HG03378 (cell line): ENCODE measurements around the gene CSMD2.

Experiments used
- ATAC-seq: cut with Tn5 transposase; IDR thresholded peaks from one replicate; pipeline ENCODE4 v1.9.1; 2021; ENCODE audit warnings: mild to moderate bottlenecking, moderate library complexity; ENCODE audit not compliant: unreplicated experiment

Gene CSMD2

DNA sequence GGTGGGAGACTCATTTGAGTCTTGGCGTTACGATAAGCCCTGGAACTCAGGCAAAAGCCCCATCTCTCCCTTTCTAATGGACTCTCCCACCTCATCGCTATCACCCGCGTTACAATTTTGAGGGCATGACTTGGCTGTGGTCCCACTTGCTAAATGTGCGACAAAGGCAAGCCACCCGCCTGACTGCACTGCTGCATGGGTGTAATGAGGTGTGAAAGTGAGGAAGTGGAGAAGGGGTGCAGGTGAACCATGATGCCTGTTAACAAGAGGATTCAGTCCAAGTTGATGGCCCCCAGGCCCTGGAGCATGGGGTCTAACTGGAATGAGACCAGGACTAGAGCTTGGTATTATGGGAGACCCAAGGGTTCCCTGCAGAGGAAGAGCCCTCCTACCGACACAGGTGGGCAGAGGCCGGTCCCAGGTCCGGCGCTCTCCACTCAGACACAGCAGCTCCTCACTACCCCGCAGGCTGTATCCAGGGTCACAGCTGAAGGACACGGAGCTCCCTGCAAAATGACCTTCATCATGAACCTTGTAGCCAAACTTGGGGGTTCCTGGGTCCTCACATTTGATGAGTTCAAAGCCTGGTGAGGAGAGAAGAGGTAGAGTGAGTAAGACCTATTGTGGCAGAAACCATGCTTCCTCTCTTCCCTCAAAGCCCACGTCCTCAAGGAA is 466.5 kb downstream of the CSMD2 start:
- no peak for ATAC-seq

DNA sequence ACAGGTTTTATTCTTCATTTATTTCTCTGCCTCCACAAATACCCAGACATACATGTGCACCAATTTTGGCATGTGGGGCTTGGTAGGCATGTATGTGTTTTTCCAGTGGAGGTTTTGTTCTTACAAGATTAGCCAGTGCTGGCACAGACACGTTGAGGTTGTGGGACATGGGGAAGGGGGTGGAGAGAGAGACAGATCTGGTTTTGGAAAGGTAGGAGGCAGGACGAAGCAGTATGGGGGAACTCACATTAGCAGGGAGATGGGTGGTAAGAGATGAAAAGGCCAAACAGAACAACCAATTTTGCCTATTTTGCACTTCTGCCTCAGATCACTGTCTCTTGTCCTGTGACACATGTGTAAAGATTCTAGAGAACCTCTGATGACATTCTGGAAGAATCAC is 467.2 kb downstream of the CSMD2 start:
- ATAC-seq: no peak

DNA sequence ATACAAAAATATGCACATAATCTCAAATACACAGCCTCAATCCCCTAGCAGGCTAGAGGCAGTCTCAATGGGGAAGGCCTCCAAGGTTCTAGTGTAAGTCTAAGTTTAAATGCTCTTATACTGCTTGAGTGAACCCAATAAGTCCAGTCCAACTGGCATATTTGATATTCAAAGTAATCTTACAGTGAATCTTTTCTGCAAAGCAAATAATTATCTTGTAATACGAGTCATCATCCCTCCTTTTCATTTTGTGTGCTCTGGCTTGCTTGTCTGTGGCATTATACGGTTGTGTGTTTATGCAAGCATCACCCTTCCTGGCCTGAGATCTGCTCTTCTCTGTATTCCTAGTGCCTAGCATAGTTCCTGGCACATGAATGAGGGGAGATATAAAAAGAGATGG is 468.1 kb downstream of the CSMD2 start:
- ATAC-seq: no peak

DNA sequence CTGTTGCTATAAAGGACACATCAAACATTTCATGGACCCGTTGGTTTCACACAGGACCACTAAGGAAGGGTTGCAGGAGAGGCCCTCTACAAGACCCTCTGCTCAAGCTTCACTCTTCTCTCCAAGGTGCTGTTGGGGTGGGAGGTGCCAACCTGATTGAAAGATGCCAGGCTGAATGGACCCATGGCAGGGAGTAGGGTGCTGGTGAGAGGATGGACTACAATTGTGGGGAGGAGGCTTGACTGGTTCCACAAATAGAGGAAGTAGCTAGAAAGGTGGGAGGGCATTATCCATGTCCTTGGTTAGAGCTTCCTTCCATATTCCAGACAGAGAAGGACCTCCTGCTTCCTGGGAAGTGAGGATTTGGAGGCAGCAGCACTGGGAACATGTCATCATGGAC is 468.7 kb downstream of the CSMD2 start:
- ATAC-seq: no peak

DNA sequence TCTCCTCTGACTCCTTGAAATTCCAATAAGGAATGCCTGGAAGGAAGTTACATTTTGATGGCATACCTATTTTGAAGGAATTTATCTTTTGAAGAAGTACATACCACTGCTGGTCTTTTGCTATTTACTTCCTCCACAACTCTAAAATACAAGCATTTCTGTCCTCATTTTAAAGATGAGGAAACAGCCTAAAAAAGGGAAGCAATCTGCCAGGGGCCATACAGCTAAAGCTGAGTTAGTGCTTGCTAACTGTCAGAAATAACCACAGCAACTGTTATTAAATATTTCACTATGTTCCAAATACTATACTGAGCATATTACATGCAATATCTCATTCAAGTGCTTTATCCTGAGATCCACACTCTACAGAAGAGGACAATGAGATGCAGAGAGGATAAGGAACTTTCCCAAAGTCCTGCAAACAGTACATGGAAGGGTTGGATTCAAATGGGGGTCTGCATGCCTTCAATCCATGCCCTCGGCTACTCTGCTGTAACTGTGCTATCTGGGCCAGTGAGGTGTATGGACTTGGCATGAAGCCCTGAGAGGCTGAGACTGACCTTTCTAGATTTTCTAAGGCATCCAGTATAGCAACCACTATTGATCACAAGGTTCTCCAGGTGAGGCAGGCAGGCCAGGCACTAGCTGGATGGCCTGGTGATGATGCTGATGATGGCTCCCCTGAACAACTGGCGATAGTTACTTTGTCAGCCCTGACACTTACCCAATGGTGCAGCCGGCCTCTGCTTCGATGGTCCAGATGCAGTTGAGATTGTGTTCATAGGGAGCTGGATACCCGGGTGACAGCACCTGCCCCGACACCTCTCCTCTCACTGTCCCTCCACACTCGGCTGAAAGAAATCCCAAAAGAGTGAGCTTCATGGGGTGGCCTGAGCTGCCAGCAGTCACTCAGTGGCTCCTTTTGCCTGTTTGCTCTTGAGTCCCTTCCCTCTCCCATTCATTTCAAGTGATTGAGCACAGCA is 472.5 kb downstream of the CSMD2 start:
- no peak for ATAC-seq

DNA sequence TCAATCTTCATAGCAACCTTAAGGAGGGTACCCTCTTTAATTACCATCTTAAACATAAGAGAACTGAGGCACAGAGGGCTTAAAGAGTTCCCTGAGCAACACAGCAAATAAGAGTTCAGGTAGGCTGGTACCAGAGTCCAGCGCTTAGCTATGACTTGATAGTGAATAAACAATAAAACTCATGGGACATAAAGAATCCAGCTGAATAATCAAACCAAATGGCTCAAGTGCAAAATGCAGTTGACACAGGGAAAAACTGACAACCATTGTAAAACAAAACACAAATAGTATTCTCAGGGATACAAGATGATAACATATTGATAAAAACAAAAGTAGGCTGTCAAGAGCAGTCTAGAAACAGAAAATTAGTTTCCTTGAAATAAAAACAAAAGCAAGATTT is 478.0 kb downstream of the CSMD2 start:
- no peak for ATAC-seq

DNA sequence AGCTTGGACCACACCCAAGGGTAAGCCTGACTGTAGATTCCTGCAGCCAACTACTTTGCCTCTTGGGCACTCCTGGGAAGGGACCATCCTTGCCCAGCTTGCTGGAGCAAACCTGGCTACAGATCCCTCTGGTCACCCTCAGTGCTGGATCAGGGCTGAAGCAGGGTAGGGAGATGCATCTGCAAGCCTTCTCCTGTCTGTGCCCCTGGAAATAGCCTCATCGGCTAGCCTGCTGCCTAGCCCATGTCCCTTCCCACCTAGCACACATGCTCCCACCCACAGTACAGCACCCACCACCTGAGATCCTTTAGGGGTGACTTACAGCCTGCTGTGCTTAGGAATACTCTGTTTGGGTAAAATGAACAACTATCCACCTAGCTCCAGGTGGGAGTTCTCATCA is 478.5 kb downstream of the CSMD2 start:
- ATAC-seq: no peak

DNA sequence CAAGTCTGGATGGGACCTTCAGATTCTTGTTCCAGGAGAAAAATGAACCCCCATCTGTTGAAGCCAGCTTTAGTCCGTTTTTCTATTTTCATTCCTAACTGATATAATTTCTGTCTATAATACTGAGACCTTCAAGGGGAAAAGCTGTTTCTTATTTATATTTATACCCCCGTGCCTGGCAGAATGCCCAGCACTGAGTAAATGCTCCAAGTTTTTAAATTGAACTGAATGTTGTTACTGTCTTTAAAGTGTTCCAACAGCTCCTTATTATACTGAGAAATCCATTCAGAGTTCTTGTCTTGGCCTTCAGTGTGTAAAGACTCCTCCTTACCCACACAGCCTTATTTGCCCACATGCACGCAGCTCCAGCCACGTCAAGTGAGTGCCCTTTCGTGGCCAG is 479.8 kb downstream of the CSMD2 start:
- no peak for ATAC-seq

DNA sequence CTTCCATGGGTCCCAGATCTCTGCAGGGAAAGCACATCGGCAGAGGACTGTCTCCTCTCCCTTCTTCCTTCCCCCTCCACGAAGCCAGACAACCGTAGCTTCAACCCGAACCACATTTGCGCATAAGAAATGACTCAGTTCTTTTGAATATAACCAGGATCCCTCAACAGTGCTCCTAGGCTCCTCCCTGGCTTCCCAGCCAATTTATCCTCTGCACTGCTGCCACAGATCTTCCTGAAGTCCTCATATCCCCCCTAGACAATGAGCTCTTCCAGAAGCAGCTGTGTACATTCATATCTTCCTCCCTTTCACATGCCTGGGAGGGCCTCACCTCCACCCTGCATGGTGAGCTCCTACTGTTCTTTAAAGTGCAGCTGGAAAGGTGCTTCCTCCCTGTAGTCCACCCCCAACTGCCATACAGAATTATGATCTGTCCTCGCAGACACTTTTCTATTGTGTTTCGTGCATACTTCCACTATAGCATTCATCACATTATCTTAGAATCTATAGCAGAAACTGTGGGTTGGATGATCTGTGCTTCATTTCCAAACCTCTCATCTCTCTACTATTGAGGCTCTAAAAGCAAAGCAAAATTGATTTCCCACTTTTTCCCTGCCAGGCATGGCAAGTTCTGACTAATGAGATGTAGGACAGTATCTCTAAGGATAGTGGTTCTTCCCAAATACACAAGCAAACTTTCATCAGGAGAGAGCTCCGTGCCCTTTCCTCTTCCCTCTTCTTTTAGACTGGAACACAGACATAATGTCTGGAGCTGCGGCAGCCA is 480.4 kb downstream of the CSMD2 start:
- ATAC-seq: no peak

DNA sequence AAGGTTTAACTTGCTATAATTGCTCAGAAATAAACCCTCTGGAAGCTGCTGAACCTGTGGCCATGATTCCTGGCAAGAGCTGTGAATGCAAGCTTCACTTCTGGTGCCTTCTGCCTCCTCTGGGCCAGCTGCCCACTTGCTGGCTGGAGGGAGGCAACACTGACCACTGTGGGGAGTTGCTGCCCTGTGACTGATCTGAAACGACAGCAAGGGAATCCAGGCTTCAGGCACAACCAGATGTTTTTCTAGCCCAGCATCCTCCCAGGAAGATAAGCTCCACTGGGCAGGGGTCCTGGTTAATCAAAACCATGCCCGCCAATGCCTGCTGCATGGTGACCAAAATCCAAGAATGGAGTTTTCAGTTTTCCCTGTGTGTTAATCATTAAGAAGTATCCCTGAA is 481.1 kb downstream of the CSMD2 start:
- ATAC-seq: no peak

DNA sequence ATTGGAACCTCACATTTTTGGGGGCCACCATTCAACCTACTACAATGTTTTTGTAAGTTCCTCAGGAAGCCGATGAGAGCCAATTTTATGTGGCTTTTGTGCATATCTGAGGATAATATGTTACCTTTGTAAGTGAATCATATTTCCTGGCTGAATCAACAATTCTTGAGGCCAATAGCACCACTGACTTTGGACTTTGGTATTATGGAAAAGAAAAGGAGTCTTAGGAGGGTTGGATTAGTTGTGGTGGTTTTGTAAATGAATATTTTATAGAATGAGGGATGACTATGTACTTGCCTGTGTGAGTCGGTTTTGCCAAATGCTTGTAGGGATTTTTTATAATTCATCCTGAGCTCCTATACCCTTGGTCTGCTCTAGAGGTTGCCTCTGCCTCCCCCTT is 482.7 kb downstream of the CSMD2 start:
- ATAC-seq: no peak

DNA sequence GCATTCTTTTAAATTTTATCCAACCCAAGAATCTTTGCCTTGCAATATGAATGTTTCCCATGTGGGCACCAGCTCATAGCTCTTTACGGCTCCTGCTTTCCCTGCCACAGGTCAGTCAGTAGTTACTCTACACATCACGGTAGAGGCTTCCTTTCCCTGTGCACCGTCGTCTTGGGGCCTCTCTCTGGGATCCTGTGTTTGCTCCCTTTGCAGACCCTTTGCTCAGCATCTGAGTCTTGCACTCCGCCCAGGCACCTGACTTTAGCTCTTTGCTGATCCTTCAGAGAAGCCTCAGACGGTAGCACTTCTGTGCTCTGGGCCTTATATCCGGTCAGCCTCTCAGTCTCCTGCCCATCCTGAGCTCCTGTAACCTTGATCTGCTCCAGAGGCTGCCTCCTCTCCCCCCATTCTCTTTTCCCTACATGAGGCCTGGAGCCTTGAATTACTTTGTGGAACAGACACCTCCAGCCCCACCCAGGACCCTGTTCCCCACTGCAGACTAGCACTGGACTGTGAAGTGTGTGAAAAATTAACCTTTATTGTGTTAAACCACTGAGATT is 484.7 kb downstream of the CSMD2 start:
- no peak for ATAC-seq

DNA sequence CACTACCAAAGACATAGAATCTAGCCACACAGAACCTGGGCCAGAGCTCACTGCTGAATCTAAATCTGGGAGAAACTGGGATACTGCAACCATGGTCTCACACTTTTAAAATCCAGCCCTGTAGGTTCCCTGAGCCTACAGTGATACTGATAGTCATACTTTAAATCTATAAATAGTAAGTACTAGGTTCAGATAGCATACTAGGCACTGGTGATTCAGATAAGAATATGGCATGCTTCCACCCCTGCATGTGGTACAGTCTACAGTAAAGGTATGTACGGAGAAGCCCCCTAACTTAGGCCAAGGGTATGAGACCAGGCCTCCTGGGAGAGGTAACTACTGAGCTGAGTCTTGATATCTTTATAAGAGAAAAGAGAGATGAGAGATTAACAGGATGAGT is 494.5 kb downstream of the CSMD2 start:
- no peak for ATAC-seq

DNA sequence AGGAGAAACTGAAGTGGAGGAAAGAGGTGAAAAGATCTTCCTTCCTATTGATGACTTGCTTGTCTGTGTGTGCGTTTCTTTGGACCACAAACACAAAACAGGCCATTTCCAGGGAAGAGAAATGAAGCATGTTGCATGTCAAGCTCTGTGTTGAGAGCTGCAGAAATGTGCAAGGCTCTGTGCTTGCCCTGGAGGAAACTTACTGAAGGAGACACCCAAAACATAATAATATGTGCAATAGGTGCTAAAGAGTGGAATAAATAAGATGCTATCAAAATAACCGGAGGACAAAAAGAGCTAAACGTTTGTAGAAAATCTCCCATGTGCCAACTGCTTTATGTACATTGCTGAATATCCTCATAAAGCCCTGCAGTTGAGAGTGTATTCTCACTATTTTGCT is 496.3 kb downstream of the CSMD2 start:
- no peak for ATAC-seq

DNA sequence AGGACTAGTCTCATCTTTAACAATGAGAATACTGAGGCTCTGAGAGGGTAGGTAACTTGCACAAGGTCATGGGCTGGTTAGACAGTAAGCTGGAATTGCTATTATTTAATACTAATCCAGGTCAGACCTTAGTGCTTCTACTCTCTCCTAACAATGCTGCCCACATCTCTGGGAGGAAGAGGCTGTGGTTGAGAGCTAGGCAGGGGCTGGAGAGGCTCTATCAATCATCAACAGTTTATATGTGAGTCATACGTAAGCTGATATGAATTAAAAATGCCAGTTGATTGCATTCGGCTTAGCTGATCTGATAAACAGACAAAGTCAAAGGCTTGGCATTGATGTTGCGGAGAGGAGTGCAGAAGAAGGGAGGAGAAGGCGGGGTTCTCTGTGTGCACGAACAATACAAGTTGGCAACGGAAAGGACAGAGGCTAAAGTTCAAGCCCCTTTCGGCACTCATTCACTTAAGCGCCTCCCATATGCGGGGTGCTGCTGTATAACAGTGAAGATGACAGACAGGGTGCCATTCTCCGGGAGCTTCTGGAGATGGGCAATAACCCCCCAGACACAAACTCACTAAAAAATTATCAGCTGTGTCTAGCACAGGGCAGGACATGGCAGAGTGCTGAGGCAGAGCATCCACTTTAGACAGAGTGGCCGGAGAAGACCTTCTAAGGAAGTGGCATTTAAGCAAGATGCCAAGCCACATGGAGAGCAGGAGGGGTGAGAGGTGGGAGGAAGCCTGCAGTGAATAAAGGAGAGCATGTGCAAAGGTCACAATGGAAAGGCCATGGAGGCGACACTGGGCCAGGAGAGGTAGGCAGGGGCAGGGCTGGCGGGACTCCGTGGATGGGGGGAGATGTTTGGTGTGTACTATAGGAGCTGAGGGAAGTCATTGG is 497.4 kb downstream of the CSMD2 start:
- no peak for ATAC-seq

DNA sequence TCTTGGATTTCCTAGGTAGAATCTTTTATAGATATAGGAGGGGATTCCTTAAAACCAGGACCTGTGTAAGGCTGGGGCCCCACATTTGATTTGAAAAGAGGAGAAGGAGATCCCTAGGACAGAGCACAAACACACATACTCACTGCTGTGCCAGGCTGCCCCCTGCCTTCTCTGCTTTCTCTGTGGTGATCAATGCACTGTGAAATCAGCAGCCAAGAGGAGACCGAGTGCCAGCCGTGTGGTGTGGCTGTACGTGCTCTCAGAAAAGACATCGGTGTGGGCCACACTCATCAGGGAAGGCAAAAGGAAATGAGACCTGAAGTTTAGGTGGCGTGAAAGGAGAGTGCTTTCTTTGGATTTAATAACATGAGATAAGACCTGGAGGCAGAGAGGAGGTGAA is 498.4 kb downstream of the CSMD2 start:
- no peak for ATAC-seq

DNA sequence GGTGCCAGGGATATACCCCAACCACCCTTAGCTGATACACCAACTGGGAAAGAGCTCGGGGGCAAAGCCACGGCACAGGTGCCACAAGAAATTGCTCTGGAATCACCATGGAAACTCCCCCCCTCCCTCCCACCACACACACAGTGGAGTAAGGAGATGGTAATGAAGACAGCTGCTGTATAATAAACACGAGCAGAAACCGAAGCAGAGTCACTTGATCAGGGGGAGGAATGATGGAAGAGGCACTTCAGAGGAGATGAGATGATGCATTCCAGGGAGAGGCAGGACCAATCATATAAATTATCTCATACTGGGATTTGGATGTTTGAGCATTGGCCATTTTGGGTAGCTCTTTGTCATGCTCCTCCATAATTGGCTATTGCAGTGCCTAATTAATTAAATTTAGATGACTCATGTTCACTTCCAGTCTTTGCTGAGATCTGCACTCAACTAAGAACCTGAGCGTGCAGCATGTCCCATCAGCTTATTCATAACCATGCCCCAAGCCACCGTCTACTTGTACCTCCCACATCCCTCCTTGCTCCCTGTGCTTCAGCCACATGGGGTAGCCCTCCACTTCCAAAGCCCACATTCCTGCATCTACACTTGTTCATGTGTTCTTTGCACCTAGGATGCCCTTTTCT is 503.1 kb downstream of the CSMD2 start:
- ATAC-seq: no peak

DNA sequence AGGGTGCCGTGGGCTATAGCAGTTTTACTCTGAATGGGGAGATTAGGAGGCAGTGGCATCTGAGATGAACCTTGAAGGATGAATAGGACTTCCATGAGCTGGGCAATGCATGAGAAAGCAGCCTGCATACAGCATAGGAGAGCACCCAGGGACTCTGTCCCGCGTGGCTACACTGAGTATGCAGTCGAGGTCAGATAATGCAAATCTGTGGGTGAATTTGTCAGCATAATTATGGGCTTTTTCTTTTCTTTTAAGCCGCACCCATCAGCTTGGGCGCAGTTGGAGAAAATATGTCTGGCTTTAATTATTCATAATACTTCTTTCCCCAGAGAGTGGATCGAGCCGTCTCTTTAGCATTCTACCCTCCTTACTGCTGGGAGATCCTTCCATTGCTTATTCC is 504.1 kb downstream of the CSMD2 start:
- ATAC-seq: no peak

DNA sequence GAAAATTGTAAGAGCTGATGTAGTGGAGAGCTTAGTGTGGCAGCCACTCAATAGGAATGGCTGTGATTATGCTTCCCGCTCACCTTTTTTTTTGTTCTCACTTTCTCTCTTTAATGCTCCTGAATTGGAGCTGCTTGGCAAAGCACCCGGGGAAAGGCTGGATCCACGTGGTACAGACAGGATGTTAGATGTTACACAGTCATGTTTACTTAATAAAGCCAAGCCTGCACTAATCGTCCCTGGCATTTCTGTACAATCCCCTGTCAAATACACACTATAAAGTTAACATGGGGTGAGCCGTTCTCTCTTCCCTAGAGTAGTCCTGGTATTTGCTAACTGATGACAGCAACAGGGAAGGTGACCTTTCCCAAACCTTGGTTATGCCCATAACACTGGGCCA is 504.8 kb downstream of the CSMD2 start:
- no peak for ATAC-seq

DNA sequence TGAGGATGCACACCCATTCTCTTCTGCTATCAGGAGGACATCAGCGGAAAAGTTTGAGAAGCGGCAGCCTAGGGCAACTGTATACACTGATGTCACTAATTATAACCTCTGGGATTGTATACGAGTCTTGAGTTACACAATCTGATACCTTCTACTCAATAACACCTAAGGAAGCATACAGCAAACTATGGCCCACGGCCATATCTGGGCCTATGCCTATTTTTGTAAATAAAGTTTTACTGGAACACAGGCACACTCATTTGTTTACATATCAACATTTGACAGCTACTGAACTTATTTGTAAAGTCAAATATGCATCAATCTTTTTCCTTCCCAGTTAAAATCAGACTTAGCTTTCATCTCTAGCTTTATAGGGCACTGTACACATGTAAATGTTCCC is 505.4 kb downstream of the CSMD2 start:
- ATAC-seq: no peak
